Choroid plexus epithelial cell (primary cell): ENCODE measurements around the gene TGFA.

Experiments used
- DNase-seq: peaks from one replicate; pipeline ENCODE4 v3.0.0-alpha.2; 2010; ENCODE audit warnings: low read depth
- H3K4me3 ChIP-seq: 2 replicates; pipeline ENCODE4 v1.5.1; 2011; ENCODE audit warnings: low read depth, mild to moderate bottlenecking, control low read depth, low read length, moderate library complexity
- CTCF ChIP-seq: conservative IDR thresholded peaks from 2 replicates; pipeline ENCODE4 v1.5.1; 2011; ENCODE audit warnings: low read depth, mild to moderate bottlenecking, control low read depth, inconsistent platforms, low read length, moderate library complexity

TGFA gene

GRCh38 chr2:70509565-70509964 is 44.1 kb downstream of the TGFA start:
- DNase-seq: no peak
- H3K4me3 ChIP-seq: no peak overlapping the region
- no peak for TF ChIP-seq CTCF

GRCh38 chr2:70508711-70509462 is 44.7 kb downstream of the TGFA start:
- TF ChIP-seq CTCF: no peak
- DNase-seq: no peak
- H3K4me3 ChIP-seq: no peak overlapping the region

- no peak overlapping the region for H3K4me3 ChIP-seq
- no peak for TF ChIP-seq CTCF
- no peak for DNase-seq
Measured at GRCh38 chr2:70505613-70506391, 47.8 kb downstream of the TGFA start.

- H3K4me3 ChIP-seq: no peak overlapping the region
- DNase-seq: no peak
- TF ChIP-seq CTCF: no peak
Measured at GRCh38 chr2:70504750-70505149, 48.9 kb downstream of the TGFA start.

GRCh38 chr2:70503896-70504295 is 49.7 kb downstream of the TGFA start:
- DNase-seq: no peak
- no peak overlapping the region for H3K4me3 ChIP-seq
- TF ChIP-seq CTCF: no peak

GRCh38 chr2:70501728-70502127 is 51.9 kb downstream of the TGFA start:
- no peak for TF ChIP-seq CTCF
- no peak for DNase-seq

GRCh38 chr2:70501215-70501614 is 52.4 kb downstream of the TGFA start:
- TF ChIP-seq CTCF: no peak
- no peak overlapping the region for H3K4me3 ChIP-seq
- DNase-seq: no peak

More at GRCh38 chr2:70501728-70502127, 51.9 kb downstream of the TGFA start:
- H3K4me3 ChIP-seq: no peak overlapping the region
